AG04449 (cell line): ENCODE measurements around the gene NAPA.

Experiments used
- CTCF ChIA-PET: fragments of 350-600 bp; formaldehyde crosslinking; extraction: SDS; loops from one replicate; lab custom pipeline; 2021; ENCODE audit warnings: antibody characterized with exemption; lab: Yijun Ruan, JAX
- POLR2A ChIA-PET: fragments of 400-600, 350-600 bp; formaldehyde crosslinking; extraction: SDS; loops from one replicate; lab custom pipeline; 2020; ENCODE audit warnings: antibody characterized with exemption, inconsistent platforms; lab: Yijun Ruan, JAX
- DNase-seq: peaks from one replicate; pipeline ENCODE4 v3.0.0-alpha.2; 2010; ENCODE audit warnings: low read depth, low spot score
- H3K4me3 ChIP-seq: 2 replicates; pipeline ENCODE4 v1.5.1; 2011; ENCODE audit warnings: low read depth, mild to moderate bottlenecking, control low read depth, low read length
- TF ChIP-seq, protein P1 (sequence below): IDR thresholded peaks from one replicate; pipeline ENCODE4 v1.5.1; 2011; ENCODE audit warnings: mild to moderate bottlenecking, moderate library complexity, low read length, control low read depth, inconsistent platforms; ENCODE audit not compliant: insufficient read depth; ENCODE audit errors: missing control alignments

Gene NAPA

DNA sequence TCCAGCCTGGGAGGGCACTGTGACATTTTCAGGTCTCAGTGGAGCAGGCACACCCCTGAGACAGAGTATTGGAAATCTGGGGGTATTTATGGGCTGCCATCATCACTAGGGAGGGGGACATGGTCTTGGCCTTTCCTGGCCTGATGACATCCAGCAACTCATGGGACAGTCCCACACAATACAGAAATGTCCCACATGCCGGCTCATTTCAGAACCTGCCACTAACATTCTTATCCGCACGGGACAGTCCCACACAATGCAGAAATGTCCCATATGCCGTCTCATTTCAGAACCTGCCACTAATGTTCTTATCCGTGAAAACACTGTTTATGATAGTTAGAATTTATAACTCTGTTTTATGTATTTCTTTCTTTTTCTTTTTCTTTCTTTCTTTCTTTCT is 53.0 kb downstream of the NAPA start:
- ChIA-PET CTCF (interaction anchor here (0.8 kb wide), 1 partner anchor 251 kb away, joined by 3 read pairs; no protein-coding TSS in a partner anchor), POLR2A (no interaction called here)
- DNase-seq: no peak

DNA sequence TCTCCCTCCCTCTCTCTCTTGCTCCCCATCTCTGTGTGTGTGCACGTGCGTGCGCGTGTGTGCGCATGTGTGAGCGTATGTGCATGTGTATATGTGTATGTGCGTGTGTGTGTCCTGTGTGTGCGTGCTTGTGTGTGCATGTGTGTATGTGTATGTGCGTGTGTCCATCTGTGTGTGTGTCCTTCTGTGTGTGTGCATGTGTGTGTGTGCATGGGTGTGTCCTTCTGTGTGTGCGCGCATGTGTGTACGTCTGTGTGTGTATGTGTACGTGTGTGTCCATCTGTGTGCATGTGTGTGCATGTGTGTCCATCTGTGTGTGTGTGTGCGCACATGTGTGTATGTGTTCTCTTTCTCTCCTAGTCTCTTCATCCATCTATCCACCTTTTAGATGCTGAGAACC is 55.4 kb downstream of the NAPA start:
- DNase-seq: no peak
- POLR2A ChIA-PET: no interaction called here
- H3K4me3 ChIP-seq: no peak overlapping the region
- TF ChIP-seq, protein P1, sequence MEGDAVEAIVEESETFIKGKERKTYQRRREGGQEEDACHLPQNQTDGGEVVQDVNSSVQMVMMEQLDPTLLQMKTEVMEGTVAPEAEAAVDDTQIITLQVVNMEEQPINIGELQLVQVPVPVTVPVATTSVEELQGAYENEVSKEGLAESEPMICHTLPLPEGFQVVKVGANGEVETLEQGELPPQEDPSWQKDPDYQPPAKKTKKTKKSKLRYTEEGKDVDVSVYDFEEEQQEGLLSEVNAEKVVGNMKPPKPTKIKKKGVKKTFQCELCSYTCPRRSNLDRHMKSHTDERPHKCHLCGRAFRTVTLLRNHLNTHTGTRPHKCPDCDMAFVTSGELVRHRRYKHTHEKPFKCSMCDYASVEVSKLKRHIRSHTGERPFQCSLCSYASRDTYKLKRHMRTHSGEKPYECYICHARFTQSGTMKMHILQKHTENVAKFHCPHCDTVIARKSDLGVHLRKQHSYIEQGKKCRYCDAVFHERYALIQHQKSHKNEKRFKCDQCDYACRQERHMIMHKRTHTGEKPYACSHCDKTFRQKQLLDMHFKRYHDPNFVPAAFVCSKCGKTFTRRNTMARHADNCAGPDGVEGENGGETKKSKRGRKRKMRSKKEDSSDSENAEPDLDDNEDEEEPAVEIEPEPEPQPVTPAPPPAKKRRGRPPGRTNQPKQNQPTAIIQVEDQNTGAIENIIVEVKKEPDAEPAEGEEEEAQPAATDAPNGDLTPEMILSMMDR: no peak
- CTCF ChIA-PET: no interaction called here

More for the DNA sequence above, 53.0 kb downstream of the NAPA start:
- TF ChIP-seq, protein P1: no peak
- no peak overlapping the region for H3K4me3 ChIP-seq

DNA sequence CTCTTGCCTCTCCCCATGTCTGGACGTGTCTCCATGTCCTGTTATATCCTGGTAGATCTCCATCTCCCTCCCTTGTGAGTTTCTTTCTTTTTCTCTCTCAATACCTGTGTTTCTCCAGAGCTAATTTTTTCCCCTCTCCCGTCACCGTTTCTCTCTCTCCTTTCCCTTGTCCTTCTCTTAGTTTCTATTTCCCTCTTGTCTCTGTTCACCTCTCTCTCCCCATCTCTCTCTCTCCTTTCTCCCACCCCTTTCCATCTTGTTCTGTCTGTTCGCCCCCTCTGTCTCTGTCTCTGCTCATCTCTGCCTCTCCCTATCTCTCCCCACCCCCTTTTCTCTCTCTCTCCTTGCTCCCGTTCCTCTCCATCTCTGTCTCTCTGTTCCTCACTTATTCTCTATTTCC is 56.2 kb downstream of the NAPA start:
- H3K4me3 ChIP-seq: no peak overlapping the region
- POLR2A ChIA-PET: no interaction called here
- TF ChIP-seq, protein P1: no peak
- no peak for DNase-seq
- CTCF ChIA-PET: no interaction called here

DNA sequence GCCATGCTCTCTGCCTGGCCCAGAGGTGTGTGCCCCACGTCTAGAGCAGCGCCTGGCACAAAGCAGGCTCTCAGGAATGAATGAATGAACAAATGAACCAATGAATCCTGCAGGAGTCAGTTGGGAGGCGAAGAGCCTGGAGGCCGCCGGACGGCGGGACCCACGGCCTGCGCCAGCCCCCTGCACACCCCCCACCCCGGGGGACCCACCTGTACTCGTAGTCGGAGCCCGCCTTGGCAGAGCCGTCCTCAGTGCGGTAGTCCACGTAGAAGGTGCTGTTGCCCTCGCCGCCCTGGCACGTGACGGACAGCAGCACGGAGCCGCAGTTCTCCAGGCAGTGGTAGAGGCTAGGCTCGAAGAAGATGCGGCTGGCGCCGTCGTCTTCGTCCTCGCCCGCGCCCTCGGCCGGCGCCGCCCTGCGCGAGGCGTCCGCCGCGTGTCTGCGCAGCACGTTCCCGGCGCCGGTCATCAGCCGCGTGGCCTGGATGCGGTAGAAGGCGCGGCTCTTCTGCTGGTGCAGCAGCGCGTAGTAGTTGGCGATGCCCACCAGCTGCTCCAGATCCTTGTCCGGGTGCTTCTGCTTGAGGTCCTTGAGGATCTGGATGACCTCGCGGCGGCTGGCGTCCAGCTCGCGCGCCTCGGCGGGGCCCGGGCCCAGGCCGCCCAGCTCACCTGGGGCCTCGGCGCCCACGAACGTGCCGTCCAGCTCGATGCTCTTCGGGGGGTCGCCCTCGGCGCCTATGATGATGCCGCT is 58.0 kb downstream of the NAPA start:
- POLR2A ChIA-PET: no interaction called here
- CTCF ChIA-PET: interaction anchor here (1.2 to 1.3 kb wide), 2 partner anchors 22 to 256 kb away, joined by 3 to 6 read pairs; partner anchors contain the start of gene EHD2
- DNase-seq: no peak
- TF ChIP-seq, protein P1: no peak
- H3K4me3 ChIP-seq: no peak overlapping the region

DNA sequence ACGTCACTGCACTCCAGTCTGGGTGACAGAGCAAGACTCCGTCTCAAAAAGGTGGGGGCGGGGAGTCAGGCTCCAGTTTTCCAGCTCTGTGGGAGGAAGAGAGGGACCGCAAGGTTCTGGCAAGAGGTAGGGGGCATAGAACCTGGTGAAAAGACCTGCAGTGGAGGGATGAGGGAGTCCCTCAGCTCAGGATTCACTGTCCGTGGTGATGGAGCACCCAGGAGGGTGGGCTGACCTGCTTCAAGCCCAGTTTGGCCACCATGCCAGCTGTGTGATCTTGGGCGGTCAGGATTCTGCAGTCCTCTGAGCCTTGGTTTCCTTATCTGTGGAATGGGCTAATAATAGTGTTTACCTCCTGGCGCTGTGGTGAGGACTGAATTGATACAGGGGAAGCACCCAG is 64.4 kb downstream of the NAPA start:
- TF ChIP-seq, protein P1: no peak
- no peak for DNase-seq
- ChIA-PET POLR2A (no interaction called here), CTCF (interaction anchor here (1.6 to 7.1 kb wide), 3 partner anchors 14 to 257 kb away, joined by 5 to 61 read pairs (median 5); no protein-coding TSS in a partner anchor)
- no peak overlapping the region for H3K4me3 ChIP-seq

DNA sequence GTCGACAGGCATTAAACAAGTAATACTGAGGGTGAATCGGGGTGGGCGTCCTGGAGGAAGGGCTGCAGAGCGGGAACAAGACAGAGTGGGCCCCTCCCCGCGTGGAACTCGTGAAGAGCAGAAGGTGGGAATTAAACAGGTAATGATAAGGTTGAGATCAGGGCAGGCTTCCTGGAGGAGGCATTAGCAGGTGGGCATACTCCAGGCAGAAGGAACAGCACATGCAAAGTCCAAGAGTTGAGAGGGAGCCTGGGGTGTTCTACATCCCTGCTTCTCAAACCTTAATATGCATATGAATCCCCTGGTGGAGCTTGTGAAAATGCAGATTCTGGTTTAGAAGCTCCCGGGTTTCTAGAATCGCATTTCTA is 66.5 kb downstream of the NAPA start:
- CTCF ChIA-PET: interaction anchor here (1.9 to 7.1 kb wide), 2 partner anchors 12 to 35 kb away, joined by 6 to 61 read pairs; partner anchors contain the start of gene KPTN
- no peak overlapping the region for H3K4me3 ChIP-seq
- TF ChIP-seq, protein P1: no peak
- no peak for DNase-seq
- POLR2A ChIA-PET: no interaction called here
